Endothelial cell (in vitro differentiated cells): ENCODE measurements around the gene STX8. TPM values are rescaled to one million over a fixed set of nuclear protein-coding genes. Genes with fewer than 3 reads are reported as not detected.
"Not testable (repeated sequence)": the region's sequence is repeated elsewhere in the genome, so short reads cannot be mapped to it uniquely, and the experiment has no call there.

Source experiments
- DNase-seq: peaks from one replicate; pipeline ENCODE4 v3.0.0; 2021; ENCODE audit warnings: low spot score
- H3K27ac Mint-ChIP-seq: one replicate; pipeline ENCODE4 v1.8.0; 2021; ENCODE audit warnings: mixed read lengths, inconsistent platforms; ENCODE audit not compliant: unreplicated experiment
- H3K27me3 Mint-ChIP-seq: one replicate; pipeline ENCODE4 v1.8.0; 2021; ENCODE audit warnings: mild to moderate bottlenecking, moderate library complexity, mixed read lengths, inconsistent platforms; ENCODE audit not compliant: unreplicated experiment
- H3K36me3 Mint-ChIP-seq: one replicate; pipeline ENCODE4 v1.8.0; 2021; ENCODE audit warnings: mild to moderate bottlenecking, low read depth, mixed read lengths, inconsistent platforms; ENCODE audit not compliant: unreplicated experiment
- H3K4me1 Mint-ChIP-seq: one replicate; pipeline ENCODE4 v1.8.0; 2021; ENCODE audit warnings: mild to moderate bottlenecking, mixed read lengths, inconsistent platforms; ENCODE audit not compliant: unreplicated experiment
- H3K4me3 Mint-ChIP-seq: one replicate; pipeline ENCODE4 v1.8.0; 2021; ENCODE audit warnings: mild to moderate bottlenecking, mixed read lengths, inconsistent platforms; ENCODE audit not compliant: unreplicated experiment
- H3K9me3 Mint-ChIP-seq: one replicate; pipeline ENCODE4 v1.8.0; 2021; ENCODE audit warnings: mixed read lengths, inconsistent platforms; ENCODE audit not compliant: unreplicated experiment
- CTCF ChIP-seq: fragments of 200-600 bp; sonication (generic); IDR thresholded peaks from one replicate; pipeline ENCODE4 v1.5.0; 2021; ENCODE audit warnings: antibody characterized with exemption; ENCODE audit not compliant: unreplicated experiment
- long read RNA-seq: library from polyadenylated mRNA; unstranded; transcript quantifications from one replicate; pipeline ENCODE4 v2.0.0, GENCODE V29; 2020; ENCODE audit not compliant: unreplicated experiment
- total RNA-seq: library from RNA; stranded (reverse); fragmentation: NEBNext Ultra II Directional; extraction: Animal tissue kit (Norgen Biotek cat#: 25700); gene quantifications from one replicate; pipeline ENCODE4 v1.2.1, GENCODE V29; 2021; ENCODE audit not compliant: unreplicated experiment

Gene STX8
- total RNA-seq = 49.2 TPM
- long read RNA-seq, transcript STX8-201 (8 exons, 1,246 nt) = major isoform, 20 of 25 reads
- long read RNA-seq, partial matches to known transcripts = 2 of 25 reads
- long read RNA-seq, other reads (novel, unspliced or antisense) = 3 of 25 reads

DNA sequence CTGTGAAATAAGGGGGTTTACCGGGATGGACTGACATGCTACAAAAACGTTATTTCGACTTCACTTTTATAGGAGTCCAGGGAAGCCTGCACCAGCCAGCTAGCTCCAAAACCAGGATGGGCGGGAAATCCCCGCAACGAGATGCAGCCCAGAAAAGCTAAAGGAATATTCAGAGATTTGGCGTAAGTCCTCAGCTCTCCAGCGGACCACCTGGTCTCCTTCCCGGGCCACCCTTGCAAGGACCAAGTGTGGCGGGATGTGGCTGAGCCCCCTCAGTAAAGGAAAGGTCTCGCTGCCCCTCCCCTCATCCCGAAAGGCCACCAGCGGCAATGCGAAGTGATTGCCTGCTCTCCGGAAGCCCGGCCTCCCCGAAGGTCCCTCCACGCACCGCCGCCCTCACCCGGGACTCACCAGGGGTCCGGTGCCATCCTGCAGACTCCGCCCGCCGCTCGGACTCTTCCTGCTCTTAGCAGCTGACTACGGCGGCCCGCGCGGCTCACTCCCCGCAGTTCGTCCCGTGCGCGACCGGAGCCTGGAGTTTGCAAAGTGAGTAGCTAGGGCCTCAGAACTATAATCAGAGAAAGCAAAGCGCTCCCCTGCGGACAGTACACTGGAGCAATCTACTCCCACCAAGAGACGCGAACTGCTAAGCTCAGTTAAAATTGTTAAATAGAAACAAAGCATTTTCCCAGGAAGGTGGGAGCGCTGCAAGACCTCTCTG, at the start of gene STX8:
Gene STX8, minus strand, starts transcription at position 440 of the 721 bp plus-strand sequence. Its CDS starts 12 bp downstream, at position 428.
- H3K4me1 Mint-ChIP-seq = peaks cover 11% of the 10 kb centered on the region

DNA sequence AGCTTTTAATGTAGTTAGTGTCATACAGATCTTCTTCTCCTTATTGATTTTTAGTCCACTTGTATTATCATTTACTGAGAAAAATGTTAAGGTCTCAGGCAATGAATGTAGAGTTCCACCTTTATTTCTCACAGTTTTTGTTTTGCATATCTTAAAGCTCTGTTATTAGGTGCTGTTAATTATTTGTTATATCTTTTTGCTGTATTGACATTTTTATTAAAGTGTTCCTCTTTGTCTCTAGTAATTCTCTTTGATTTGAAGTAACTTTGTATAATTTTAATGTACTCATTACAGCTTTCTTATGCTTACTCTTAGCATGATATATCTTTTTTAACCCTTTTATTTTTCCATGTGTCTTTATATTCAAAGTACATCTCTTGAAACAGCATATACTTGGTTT, 47.3 kb upstream of the STX8 start:
- no peaks in the 10 kb centered on the region for H3K4me1 Mint-ChIP-seq
- TF ChIP-seq CTCF = no peak
- H3K27me3 Mint-ChIP-seq = peaks cover 2% of the 10 kb centered on the region
- no peak for DNase-seq
- no peaks in the 10 kb centered on the region for H3K9me3 Mint-ChIP-seq
- H3K27ac Mint-ChIP-seq = no peak overlapping the region
- peaks cover 5% of the 10 kb centered on the region for H3K36me3 Mint-ChIP-seq
- no peak overlapping the region for H3K4me3 Mint-ChIP-seq

More for the DNA sequence above, at the start of gene STX8:
- Mint-ChIP-seq H3K4me3 (peak within 1 kb of the TSS; percentile 98), H3K36me3 (no peaks in the 10 kb centered on the region), H3K27me3 (peaks cover 3% of the 10 kb centered on the region), H3K27ac (peak within 1 kb of the TSS; percentile 57), H3K9me3 (no peaks in the 10 kb centered on the region)
- peak; percentile 91 for DNase-seq
- no peak for TF ChIP-seq CTCF

DNA sequence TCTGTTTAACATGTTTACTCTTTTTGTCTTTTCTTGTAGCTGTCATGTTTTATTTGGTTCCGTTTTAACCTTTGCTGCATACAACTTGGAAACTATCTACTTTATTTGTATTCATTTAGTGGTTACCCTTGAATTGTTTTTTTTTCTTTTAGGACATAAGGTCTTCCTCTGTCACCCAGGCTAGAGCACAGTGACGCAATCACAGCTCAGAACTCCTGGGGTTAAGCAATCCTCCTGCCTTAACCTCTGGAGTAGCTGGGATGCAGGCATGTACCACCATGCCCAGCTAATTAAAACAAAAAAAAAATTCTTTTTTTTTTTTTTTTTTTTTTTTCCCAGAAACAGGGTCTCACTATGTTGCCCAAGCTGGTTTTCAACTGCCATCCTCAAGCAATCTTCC, 39.9 kb upstream of the STX8 start:
- Mint-ChIP-seq H3K4me1 (no peaks in the 10 kb centered on the region), H3K27me3 (no peaks in the 10 kb centered on the region), H3K9me3 (no peaks in the 10 kb centered on the region), H3K27ac (no peak overlapping the region), H3K4me3 (no peak overlapping the region), H3K36me3 (no peaks in the 10 kb centered on the region)
- TF ChIP-seq CTCF = no peak
- no peak for DNase-seq

DNA sequence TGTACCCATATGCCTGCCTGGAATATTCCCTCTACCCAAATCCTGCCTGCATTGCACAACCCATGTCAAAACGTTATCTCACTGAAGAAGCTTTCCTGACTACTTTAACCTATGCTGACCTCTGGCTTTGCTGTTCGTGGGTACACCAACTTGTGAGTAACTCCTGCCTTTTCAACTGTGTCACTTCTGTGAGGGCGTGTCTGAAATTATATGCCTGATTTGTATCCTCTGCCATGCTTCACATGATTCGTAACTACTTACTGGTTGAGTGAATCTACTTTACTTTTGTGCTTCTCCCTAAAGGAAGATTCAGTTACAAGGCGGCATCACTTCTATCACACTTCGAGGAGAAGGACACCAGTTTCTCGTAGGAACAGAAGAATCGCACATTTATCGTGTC, 36.4 kb upstream of the STX8 start:
- no peaks in the 10 kb centered on the region for H3K36me3 Mint-ChIP-seq
- H3K9me3 Mint-ChIP-seq = no peaks in the 10 kb centered on the region
- H3K4me1 Mint-ChIP-seq = no peaks in the 10 kb centered on the region
- no peaks in the 10 kb centered on the region for H3K27me3 Mint-ChIP-seq
- H3K27ac Mint-ChIP-seq = no peak overlapping the region
- no peak for TF ChIP-seq CTCF
- no peak for DNase-seq
- no peak overlapping the region for H3K4me3 Mint-ChIP-seq

GRCh38 chr17:9611557-9611956, 35.9 kb upstream of the STX8 start:
- no peak overlapping the region for H3K27ac Mint-ChIP-seq
- no peak for DNase-seq
- H3K27me3 Mint-ChIP-seq = no peaks in the 10 kb centered on the region
- H3K4me1 Mint-ChIP-seq = no peaks in the 10 kb centered on the region
- no peaks in the 10 kb centered on the region for H3K9me3 Mint-ChIP-seq
- no peak for TF ChIP-seq CTCF
- no peaks in the 10 kb centered on the region for H3K36me3 Mint-ChIP-seq
- no peak overlapping the region for H3K4me3 Mint-ChIP-seq

GRCh38 chr17:9607058-9607457, 31.4 kb upstream of the STX8 start:
- not testable (repeated sequence) for H3K9me3 Mint-ChIP-seq, H3K4me3 Mint-ChIP-seq, H3K27ac Mint-ChIP-seq, H3K4me1 Mint-ChIP-seq, H3K27me3 Mint-ChIP-seq, H3K36me3 Mint-ChIP-seq, DNase-seq
